HUES48 (cell line): ENCODE measurements around the gene TMEM41B.
A peak's percentile ranks its signal among the peaks of the same experiment; 100 is the strongest.
"Not testable (repeated sequence)": the region's sequence is repeated elsewhere in the genome, so short reads cannot be mapped to it uniquely, and the experiment has no call there.

ENCODE experiments used
- H3K27ac ChIP-seq: one replicate; pipeline ENCODE4 v1.7.0; 2013; ENCODE audit warnings: low read depth, low read length, inconsistent platforms
- H3K27me3 ChIP-seq: 2 replicates; pipeline ENCODE4 v1.6.1; 2013; ENCODE audit warnings: mild to moderate bottlenecking, low read length; ENCODE audit not compliant: control insufficient read depth, insufficient read depth
- H3K36me3 ChIP-seq: 2 replicates; pipeline ENCODE4 v1.6.1; 2013; ENCODE audit warnings: low read length; ENCODE audit not compliant: control insufficient read depth, insufficient read depth
- H3K4me1 ChIP-seq: 2 replicates; pipeline ENCODE4 v1.6.1; 2013; ENCODE audit warnings: mild to moderate bottlenecking, low read length; ENCODE audit not compliant: control insufficient read depth, insufficient read depth
- H3K4me3 ChIP-seq: 2 replicates; pipeline ENCODE4 v1.5.1; 2013; ENCODE audit warnings: mild to moderate bottlenecking, low read depth, low read length
- H3K9ac ChIP-seq: 2 replicates; pipeline ENCODE4 v1.6.1; 2013; ENCODE audit warnings: mild to moderate bottlenecking, low read depth, low read length, moderate library complexity
- H3K9me3 ChIP-seq: 2 replicates; pipeline ENCODE4 v1.6.1; 2013; ENCODE audit warnings: low read length; ENCODE audit not compliant: control insufficient read depth, insufficient read depth

TMEM41B gene

DNA sequence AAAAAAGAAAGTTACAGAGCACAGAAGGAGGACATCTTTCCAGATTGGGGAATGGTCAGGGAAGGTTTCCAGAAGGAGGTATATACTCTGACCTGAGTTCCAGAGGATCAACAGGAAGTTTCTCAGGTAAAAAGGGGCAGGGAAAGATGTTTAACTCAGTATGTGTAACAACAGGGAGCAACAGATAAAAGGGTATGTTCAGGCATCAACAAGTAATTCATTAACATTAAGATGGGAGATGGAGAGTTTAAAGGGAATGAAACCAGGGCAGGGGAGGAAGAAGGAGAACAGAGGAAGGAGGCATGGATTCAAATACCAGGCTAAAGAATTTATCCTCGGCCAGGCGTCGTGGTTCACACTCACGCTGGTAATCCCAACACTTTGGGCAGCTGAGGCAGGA, 46.7 kb downstream of the TMEM41B start:
- no peaks in the 10 kb centered on the region for H3K36me3 ChIP-seq
- peaks cover 16% of the 10 kb centered on the region for H3K4me1 ChIP-seq
- H3K27me3 ChIP-seq, result no peaks in the 10 kb centered on the region; the same call in 1 of the 2 replicates
- no peaks in the 10 kb centered on the region for H3K9me3 ChIP-seq
- H3K4me3 ChIP-seq, result no peak overlapping the region
- H3K9ac ChIP-seq, result no peak overlapping the region
- H3K27ac ChIP-seq, result peak overlapping the region; percentile 62

DNA sequence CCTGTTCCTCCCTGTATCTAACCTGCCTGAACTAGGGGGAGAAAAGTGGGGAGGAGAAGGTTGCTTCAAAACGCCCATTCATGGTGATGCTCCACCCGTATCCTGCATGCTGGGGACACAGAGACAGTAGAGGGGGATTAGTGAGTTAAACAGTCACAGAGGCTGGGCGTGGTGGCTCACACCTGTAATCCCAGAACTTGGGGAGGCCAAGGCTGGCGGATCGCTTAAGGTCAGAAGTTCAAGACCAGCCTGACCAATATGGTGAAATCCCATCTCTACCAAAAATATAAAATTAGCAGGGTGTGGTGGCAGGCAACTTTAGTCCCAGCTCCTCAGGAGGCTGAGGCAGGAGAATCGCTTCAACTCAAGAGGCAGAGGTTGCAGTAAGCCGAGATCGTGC, 47.5 kb downstream of the TMEM41B start:
- Histone ChIP-seq H3K4me3 (no peak overlapping the region), H3K36me3 (no peaks in the 10 kb centered on the region), H3K9me3 (no peaks in the 10 kb centered on the region), H3K4me1 (peaks cover 16% of the 10 kb centered on the region), H3K27me3 (no peaks in the 10 kb centered on the region; the same call in 1 of the 2 replicates), H3K9ac (no peak overlapping the region), H3K27ac (no peak overlapping the region)

DNA sequence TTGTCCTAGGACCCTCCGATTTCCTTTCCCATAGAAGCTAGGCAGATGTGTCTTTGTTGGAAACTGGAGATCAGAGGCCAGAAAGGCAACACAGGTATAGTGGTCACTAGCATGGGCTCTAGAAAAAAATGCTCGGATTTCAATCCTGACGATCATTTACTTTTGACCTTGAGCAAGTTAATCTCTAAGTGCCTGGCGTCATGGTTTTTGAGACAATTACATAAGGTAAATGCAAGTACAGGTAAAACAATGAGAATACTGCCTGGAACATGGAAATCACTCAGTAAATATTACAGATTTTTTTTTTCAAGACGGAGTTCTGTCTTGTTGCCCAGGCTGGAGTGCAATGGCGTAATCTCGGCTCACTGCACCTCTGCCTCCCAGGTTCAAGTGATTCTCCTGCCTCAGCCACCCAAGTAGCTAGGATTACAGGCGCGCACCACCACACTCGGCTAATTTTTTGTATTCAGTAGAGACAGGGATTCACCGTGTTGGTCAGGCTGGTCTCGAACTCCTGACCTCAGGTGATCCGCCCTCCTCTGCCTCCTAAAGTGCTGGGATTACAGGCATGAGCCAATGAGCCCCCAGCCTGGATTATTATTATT, 48.2 kb downstream of the TMEM41B start:
- no peaks in the 10 kb centered on the region; the same call in 1 of the 2 replicates for H3K27me3 ChIP-seq
- peak overlapping the region; percentile 72; the same call in 1 of the 2 replicates for H3K4me3 ChIP-seq
- peaks cover 16% of the 10 kb centered on the region for H3K4me1 ChIP-seq
- H3K9ac ChIP-seq, result peak overlapping the region; percentile 90; the same call in 1 of the 2 replicates
- peak overlapping the region; percentile 81 for H3K27ac ChIP-seq
- no peaks in the 10 kb centered on the region for H3K9me3 ChIP-seq
- H3K36me3 ChIP-seq, result no peaks in the 10 kb centered on the region

DNA sequence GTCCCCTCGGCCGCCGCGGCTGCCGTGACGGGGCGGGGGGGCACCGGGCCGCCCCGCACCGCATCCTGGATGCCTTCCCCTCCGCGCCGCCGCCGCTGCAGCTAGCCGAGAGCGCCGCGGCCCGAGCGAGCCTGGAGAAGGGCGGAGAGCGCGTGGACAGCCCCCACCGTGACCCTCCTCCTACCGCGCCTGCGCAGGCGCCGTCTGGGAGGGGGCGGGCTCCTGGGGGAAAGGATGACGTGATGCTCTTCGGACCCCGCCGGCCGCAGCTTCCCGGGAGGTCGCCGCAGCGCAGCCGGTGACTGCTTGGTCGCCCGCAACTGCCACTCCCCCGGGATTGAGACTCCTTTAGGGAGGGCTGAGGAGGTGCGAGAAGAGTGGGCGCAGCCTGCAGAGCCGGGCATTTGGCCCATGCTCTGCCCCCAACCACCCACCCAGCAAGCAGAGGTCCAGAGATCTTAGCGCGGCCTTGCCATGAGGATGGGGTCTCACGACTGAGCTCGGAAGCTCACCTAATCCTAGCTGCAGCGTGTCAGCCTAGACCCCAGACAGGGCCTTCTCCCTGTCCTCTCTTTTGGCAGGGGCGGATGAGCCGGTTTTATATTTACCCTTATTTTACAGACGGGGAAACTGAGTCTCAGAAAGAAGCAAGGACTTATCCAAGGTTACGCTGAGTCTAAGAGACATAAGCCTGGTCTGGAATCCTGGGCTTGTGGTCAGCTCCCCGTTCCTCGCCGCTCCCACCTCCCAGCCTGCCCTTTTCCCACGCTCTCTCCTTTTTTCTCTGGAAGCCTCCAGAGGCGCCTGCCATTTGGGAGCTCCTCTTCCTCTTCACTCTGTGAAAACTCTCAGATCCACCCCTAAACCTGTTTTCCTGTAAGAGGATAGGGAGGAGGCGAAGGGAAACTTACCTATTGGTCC, 48.9 kb downstream of the TMEM41B start, which contains the start of gene DENND5A:
DENND5A (minus strand) TSS at position 140 of the 921 bp plus-strand sequence. CDS start 281 bp downstream, outside the sequence.
- Histone ChIP-seq H3K4me3 (peak within 1 kb of the TSS; percentile 72), H3K4me1 (peaks cover 18% of the 10 kb centered on the region), H3K27ac (peak within 1 kb of the TSS; percentile 81), H3K9me3 (no peaks in the 10 kb centered on the region), H3K27me3 (no peaks in the 10 kb centered on the region; the same call in 1 of the 2 replicates), H3K9ac (peak within 1 kb of the TSS; percentile 90), H3K36me3 (no peaks in the 10 kb centered on the region)

DNA sequence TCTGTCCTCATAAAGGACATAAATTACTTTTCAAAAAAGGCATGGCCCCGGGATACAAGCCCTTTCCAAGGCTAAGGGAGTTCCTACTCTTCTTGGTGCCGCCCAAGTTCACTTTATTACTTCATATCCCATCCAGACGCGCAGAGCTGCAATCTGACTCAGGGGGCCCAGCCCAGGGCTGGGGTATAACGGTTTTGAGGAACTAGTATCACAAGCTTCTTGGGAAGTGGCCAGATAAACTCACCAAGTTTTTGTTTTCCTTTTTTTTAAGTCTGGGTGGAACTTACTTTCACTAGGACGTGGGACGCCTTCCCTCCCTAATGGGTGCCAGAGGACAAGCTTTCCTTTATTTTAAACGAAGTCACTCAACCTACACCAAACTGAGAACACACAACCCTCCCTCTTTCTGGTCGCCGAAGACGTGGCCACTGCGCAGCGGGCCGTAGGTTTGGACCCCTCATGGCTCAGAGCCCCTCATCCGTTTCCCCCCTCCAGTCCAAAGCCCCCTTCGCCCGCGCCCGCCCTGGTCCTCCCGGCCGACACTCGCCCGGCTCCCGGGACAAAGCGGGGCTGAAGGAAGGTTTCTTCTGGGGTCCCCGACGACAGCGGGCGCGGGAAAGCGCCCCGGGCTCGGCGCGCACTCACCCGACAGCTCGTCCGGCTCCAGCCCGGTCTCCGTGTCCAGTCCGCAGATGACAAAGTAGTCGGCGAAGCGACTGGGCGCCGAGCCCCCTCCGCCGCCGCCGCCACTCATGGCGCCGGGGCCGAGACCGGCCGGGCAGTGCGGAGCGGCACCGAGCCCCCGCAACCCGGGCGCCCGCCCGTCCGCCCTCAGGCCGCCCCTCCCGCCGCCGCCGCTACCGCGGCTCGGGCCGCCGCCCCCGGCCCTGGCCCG, 49.8 kb downstream of the TMEM41B start:
- Histone ChIP-seq H3K27ac (peak overlapping the region; percentile 81), H3K36me3 (no peaks in the 10 kb centered on the region), H3K4me3 (peak overlapping the region; percentile 72), H3K9me3 (no peaks in the 10 kb centered on the region), H3K4me1 (peaks cover 20% of the 10 kb centered on the region), H3K9ac (peak overlapping the region; percentile 90), H3K27me3 (no peaks in the 10 kb centered on the region; the same call in 1 of the 2 replicates)

DNA sequence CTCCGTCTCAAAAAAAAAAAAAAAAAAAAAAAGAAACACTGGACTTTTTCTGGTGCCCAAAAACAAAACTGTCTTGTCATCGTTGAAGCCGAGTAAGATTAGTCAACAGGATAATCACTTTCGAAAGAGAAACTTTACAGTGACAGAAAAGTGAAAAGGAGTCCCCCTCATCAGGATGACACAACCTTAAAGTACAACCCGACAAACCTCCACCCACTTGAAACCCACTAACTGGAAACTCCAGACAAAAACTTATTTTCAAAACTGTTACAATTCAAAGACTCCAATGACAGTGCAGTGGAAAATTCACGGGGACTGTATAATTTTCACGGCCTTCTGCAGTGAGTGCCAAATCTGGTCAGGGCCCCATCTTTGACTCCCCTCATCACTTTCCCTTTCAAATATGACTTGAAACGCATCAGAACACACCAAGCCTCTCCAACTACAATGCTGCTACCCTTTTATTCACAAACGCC, 50.5 kb downstream of the TMEM41B start:
- peak overlapping the region; percentile 90; the same call in 1 of the 2 replicates for H3K9ac ChIP-seq
- H3K27me3 ChIP-seq, result no peaks in the 10 kb centered on the region; the same call in 1 of the 2 replicates
- no peaks in the 10 kb centered on the region for H3K9me3 ChIP-seq
- peaks cover 20% of the 10 kb centered on the region for H3K4me1 ChIP-seq
- peak overlapping the region; percentile 72 for H3K4me3 ChIP-seq
- H3K36me3 ChIP-seq, result no peaks in the 10 kb centered on the region
- H3K27ac ChIP-seq, result no peak overlapping the region

DNA sequence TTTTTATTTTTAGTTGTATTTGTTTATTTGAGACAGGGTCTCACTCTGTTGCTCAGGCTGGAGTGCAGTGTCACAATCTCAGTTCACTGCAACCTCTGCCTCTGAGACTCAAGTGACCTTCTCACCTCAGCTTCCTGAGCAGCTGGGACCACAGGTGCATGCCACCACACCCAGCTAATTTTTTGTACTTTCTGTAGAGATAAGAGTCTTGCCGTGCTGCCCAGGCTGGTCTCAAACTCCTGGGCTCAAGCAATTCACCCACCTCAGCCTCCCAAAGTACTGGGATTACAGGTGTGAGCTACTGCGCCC, 53.6 kb downstream of the TMEM41B start:
- not testable (repeated sequence) for H3K27me3 ChIP-seq, H3K27ac ChIP-seq, H3K9me3 ChIP-seq, H3K9ac ChIP-seq, H3K4me3 ChIP-seq, H3K36me3 ChIP-seq
- peaks cover 12% of the 10 kb centered on the region for H3K4me1 ChIP-seq

DNA sequence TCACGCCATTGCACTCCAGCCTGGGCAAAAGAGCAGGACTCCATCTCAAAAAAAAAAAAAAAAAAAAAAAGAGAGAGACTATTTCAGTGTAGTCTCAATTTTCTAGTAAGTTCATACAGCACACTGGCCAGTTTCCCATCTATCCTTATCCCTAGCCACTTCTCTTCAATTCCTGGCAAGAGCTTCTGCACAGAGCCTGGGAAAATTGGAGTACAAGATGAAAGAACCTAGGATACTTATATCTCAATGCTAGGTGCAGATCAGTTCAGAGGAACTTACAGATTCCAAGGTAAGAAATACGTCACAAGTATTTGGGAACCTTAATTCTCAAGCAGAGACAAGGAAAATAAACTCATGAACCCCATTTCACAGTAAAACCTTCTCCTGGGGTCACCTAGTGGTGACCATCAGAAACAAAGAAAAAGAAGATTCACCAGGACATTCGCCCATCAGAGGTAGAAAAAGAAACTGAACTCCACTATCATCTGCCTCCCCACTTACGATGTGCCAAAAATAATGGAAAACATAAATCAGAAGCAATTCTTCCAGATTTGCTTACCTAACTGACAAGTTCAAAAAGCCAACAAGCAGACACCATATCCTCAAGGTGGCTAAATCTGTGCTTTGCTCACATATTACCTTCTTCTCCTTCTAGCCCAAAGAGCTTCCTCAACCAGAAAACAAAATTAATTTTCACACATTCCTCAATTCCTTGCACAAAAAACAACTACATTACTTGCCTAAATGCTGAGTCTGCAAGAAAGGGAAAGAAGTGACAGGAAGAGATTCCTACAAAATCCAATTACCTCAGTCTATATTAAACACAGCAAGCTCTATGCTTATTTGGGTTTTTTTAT, 54.2 kb downstream of the TMEM41B start:
- H3K9me3 ChIP-seq, result no peaks in the 10 kb centered on the region
- H3K4me3 ChIP-seq, result no peak overlapping the region
- no peak overlapping the region for H3K27ac ChIP-seq
- H3K27me3 ChIP-seq, result no peaks in the 10 kb centered on the region
- no peak overlapping the region for H3K9ac ChIP-seq
- H3K36me3 ChIP-seq, result no peaks in the 10 kb centered on the region
- peaks cover 7% of the 10 kb centered on the region; the same call in 1 of the 2 replicates for H3K4me1 ChIP-seq

DNA sequence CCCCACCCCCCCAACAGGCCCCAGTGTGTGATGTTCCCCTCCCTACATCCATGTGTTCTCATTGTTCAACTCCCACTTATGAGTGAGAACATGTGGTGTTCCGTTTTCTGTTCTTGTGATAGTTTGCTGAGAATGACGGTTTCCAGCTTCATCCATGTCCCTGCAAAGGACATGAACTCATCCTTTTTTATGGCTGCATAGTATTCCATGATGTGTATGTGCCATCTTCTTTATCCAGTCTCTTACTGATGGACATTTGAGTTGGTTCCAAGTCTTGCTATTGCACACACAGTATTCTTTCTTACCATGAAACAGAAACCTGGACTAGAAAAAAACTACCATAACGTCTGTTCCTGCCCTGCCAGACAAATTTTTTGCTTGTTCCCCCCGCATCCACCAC, 56.1 kb downstream of the TMEM41B start:
- not testable (repeated sequence) for H3K36me3 ChIP-seq, H3K4me3 ChIP-seq, H3K27me3 ChIP-seq, H3K9me3 ChIP-seq, H3K4me1 ChIP-seq, H3K9ac ChIP-seq, H3K27ac ChIP-seq

DNA sequence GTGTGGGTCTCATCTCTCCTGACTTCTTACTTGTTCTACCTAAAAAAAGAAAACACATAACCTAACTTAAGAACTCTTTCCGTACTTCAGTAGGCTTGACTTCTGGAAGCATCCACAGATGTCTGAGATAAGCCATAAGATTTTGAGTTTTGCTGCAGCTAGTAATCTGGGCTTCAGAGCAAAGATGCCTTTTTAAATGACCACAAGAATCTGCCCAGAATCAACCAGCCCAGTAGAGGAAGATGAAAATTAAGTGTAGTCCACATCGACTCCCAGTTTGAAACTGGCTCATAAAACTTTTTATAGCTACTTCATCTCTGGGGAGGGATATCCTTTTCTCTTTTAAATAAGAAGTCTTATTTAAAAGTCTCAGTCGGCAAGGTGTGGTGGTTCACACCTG, 60.0 kb downstream of the TMEM41B start:
- H3K9me3 ChIP-seq, result no peaks in the 10 kb centered on the region
- no peak overlapping the region for H3K9ac ChIP-seq
- no peaks in the 10 kb centered on the region for H3K36me3 ChIP-seq
- H3K4me1 ChIP-seq, result no peaks in the 10 kb centered on the region
- no peak overlapping the region for H3K27ac ChIP-seq
- H3K27me3 ChIP-seq, result no peaks in the 10 kb centered on the region
- no peak overlapping the region for H3K4me3 ChIP-seq
